Spinal cord (tissue), 10 donors: ENCODE data around the gene SZT2. TPM values are rescaled to one million over a fixed set of nuclear protein-coding genes. Genes with fewer than 3 reads are reported as not detected.
"Not testable (repeated sequence)": the region's sequence is repeated elsewhere in the genome, so short reads cannot be mapped to it uniquely, and the experiment has no call there.

ENCODE experiments used
- DNase-seq, 6 donors: peaks; one replicate each; pipeline versions ENCODE4 v3.0.0 to v3.0.0-alpha.2; 2013 to 2015; ENCODE audit warnings: low spot score in 6 of 6, low read depth in 4 of 6
- H3K27ac ChIP-seq: one replicate; pipeline ENCODE4 v1.5.1; 2013; ENCODE audit warnings: low read depth, low read length, control low read depth
- H3K27me3 ChIP-seq: one replicate; pipeline ENCODE4 v1.6.1; 2013; ENCODE audit warnings: low read length; ENCODE audit not compliant: control insufficient read depth, insufficient read depth
- H3K36me3 ChIP-seq: one replicate; pipeline ENCODE4 v1.6.1; 2013; ENCODE audit warnings: low read length; ENCODE audit not compliant: control insufficient read depth, insufficient read depth
- H3K4me1 ChIP-seq: one replicate; pipeline ENCODE4 v1.6.1; 2013; ENCODE audit warnings: low read length; ENCODE audit not compliant: control insufficient read depth, insufficient read depth
- H3K4me3 ChIP-seq: one replicate; pipeline ENCODE4 v1.5.1; 2013; ENCODE audit warnings: low read depth, low read length, control low read depth
- H3K9me3 ChIP-seq: one replicate; pipeline ENCODE4 v1.6.1; 2013; ENCODE audit warnings: low read length; ENCODE audit not compliant: control insufficient read depth, insufficient read depth
- WGBS: methylation state at CpG from one replicate; pipeline ENCODE4 v1.1.5; 2013; ENCODE audit warnings: missing lambda C conversion rate; ENCODE audit not compliant: insufficient coverage; 5-methylcytosine and 5-hydroxymethylcytosine counted together
- polyA plus RNA-seq, 2 donors: library from polyadenylated mRNA; unstranded; fragments of 120-200 nt; gene quantifications; one replicate each; pipeline ENCODE4 v1.2.1, GENCODE V29; 2013; ENCODE audit not compliant: insufficient read length in 2 of 2
- total RNA-seq, 2 donors: library from RNA; depleted of rRNA in 1 of 2; stranded (reverse); fragments of 120-200 nt in 1 of 2; fragments of >200 nt in 1 of 2; gene quantifications; one replicate each; pipeline versions ENCODE4 v1.2.3 to v1.2.4, GENCODE V29; 2013 to 2014
- donor health status: healthy.

The SZT2 gene
- total and polyA plus RNA-seq, 4 donors: 23.1 to 37.8 (median 27.7) TPM

DNA sequence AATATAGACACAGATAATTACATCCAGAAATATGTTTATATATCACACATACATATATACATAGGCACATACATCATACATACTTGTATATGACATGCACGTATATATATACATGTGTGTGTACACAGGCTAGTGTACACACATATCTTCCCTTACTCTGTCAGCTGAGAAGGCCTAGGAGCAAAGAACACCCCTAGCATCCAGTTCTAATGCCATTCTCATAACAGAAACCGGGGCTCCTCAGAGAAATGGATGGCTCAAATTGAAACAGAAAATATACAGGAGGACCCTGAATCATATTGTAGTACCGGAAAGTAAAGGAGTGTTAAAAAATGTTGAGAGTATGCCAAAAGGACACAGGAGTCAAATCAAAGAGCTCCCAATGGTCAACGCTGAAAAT is 83.8 kb downstream of the SZT2 start:
- H3K27me3 ChIP-seq: no peaks in the 10 kb centered on the region
- H3K27ac ChIP-seq: no peak overlapping the region
- no peaks in the 10 kb centered on the region for H3K9me3 ChIP-seq
- WGBS: no CpG with 5 or more reads among the region's 4 CpGs
- H3K4me3 ChIP-seq: no peak overlapping the region
- no peaks in the 10 kb centered on the region for H3K4me1 ChIP-seq
- no peak for DNase-seq
- no peaks in the 10 kb centered on the region for H3K36me3 ChIP-seq

DNA sequence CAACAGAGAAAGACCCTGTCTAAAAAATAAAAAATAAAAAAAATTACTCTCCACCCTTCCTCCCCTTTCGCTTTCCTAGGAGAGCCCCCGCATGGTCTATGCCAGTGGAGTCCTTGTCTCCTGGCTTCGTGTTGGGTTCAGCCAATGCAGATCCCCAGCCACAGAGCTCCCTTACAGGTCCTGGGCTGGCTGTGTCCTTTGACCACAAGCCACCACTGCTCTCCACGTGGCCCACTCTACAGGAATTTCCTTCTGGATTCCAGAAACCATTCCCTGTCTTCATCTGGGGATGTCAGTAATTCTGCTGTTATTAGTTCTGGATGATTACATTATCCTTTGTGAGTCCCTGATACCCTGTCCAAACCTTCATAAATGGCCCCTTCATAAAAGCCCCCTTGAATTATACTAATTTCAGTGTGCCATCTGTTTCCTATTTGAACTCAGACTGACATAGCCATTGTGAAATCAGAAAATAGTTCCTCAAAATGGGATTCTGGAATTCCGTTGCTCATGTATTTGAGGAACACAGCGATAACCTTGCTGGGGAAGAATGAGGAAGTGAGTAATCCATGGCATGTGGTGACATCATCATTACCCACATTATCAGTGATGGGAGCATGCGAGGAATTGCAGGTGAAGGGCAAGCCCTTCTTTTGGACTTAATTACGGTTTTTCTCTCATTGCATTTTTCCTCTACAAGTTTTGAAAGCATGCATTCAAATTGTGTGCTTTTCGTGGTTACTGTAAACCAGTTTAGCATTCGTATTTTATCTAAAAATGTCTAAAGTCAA is 86.1 kb downstream of the SZT2 start:
- not testable (repeated sequence) for H3K27ac ChIP-seq, H3K27me3 ChIP-seq, H3K36me3 ChIP-seq, H3K9me3 ChIP-seq, H3K4me1 ChIP-seq, H3K4me3 ChIP-seq, DNase-seq
- WGBS: 81% methylated on average over 4 of the region's 10 CpGs

DNA sequence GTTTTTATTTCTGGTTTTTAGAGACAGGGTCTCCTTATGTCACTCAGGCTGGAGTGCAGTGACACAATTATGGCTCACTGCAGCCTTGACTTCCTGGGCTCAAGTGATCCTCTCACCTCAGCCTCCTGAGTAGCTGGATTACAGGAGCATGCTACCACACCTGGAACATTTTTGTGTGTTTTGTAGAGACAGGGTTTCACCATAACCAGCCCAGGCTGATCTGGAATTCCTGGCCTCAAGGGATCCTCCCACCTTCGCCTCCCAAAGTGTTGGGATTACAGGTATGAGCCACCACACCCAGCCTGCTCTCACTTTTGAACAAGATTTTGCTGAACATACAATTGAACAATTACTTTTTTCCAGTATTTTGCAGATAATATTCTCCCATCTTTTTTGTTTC is 88.0 kb downstream of the SZT2 start:
- H3K36me3 ChIP-seq: no peaks in the 10 kb centered on the region
- H3K4me1 ChIP-seq: no peaks in the 10 kb centered on the region
- H3K4me3 ChIP-seq: no peak overlapping the region
- H3K27ac ChIP-seq: no peak overlapping the region
- DNase-seq: no peak
- no peaks in the 10 kb centered on the region for H3K27me3 ChIP-seq
- WGBS: 100% methylated on average over 1 of the region's 1 CpG
- no peaks in the 10 kb centered on the region for H3K9me3 ChIP-seq

DNA sequence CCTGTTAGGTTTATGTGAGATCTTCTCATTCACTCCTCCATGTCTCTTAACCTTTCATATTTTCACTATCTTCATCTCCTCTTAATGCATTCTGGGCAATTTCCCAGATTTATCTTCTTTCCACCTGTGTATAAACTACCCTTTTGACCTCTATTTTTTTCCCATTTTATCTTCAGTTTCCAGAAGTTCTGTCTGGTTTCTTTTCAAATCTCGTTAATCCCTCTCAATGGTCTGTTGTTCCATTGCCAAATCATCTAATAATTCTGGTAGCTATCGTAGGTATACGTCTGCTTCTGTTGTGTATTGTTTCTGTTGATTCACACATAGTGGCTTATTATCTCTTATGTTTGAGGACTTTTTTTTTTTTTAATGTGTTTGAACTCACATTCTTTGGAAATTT is 89.7 kb downstream of the SZT2 start:
- Histone ChIP-seq H3K27ac (no peak overlapping the region), H3K4me3 (no peak overlapping the region), H3K9me3 (no peaks in the 10 kb centered on the region), H3K27me3 (no peaks in the 10 kb centered on the region), H3K4me1 (no peaks in the 10 kb centered on the region), H3K36me3 (no peaks in the 10 kb centered on the region)
- no CpG with 5 or more reads among the region's 3 CpGs for WGBS
- no peak for DNase-seq

DNA sequence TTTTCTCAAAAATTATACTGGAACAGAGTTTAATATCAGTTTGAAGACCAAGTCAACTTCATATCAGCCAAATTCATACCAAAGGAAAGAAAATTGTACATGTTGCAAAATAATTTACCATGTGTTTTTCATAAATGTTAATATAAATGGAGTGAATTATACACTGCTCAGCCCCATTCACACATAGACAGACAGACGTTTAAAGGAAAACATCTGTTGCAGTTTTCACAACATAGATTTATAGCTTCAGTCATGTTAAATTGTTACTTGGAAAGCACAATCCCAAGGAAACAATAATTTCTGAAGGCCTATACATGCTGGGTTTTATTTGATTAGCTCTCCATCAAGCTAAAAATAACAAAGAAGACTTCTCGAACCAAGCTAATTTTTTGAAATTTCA is 91.8 kb downstream of the SZT2 start:
- Histone ChIP-seq H3K4me1 (no peaks in the 10 kb centered on the region), H3K36me3 (no peaks in the 10 kb centered on the region), H3K4me3 (no peak overlapping the region), H3K27me3 (no peaks in the 10 kb centered on the region), H3K27ac (no peak overlapping the region), H3K9me3 (no peaks in the 10 kb centered on the region)
- WGBS: no CpG with 5 or more reads among the region's 2 CpGs
- DNase-seq: no peak

DNA sequence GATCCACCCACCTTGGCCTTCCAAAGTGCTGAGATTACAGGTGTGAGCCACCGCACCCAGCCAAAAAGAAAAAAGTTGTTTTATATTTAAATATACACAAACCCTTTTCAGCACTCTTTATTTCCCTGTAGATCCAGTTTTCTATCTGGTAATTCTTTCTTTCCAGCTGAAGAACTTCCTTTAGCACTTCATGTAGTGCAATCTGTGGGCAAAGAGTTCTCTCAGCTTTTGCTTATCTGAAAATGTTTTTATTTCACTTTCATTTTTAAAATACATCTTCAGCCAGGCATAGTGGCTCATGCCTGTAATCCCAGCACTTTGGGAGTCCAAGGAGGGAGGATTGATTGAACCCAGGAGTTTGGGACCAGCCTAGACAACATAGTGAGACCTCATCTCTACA is 92.5 kb downstream of the SZT2 start:
- Histone ChIP-seq H3K36me3 (no peaks in the 10 kb centered on the region), H3K4me3 (no peak overlapping the region), H3K27me3 (no peaks in the 10 kb centered on the region), H3K4me1 (no peaks in the 10 kb centered on the region), H3K27ac (no peak overlapping the region), H3K9me3 (no peaks in the 10 kb centered on the region)
- no peak for DNase-seq
- WGBS: no CpG with 5 or more reads among the region's 1 CpG

DNA sequence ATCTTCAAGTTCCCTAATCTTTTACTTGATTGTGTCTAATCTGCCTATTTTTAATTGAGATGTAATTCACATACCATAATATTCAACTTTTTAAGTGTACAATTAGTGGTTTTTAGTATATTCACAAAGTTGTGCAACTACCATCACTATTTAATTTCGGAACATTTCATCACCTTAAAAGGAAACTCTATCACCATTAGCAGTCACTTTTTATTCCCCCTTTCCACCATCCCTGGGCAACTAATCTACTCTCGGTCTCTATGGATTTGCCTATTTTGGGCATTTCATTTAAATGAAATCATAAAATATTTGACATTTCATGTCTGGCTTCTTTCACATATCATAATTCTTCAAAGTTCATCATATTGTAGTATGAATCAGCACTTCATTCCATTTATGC is 94.7 kb downstream of the SZT2 start:
- no peaks in the 10 kb centered on the region for H3K9me3 ChIP-seq
- WGBS: no CpG with 5 or more reads among the region's 2 CpGs
- no peak overlapping the region for H3K4me3 ChIP-seq
- no peaks in the 10 kb centered on the region for H3K36me3 ChIP-seq
- no peak overlapping the region for H3K27ac ChIP-seq
- no peaks in the 10 kb centered on the region for H3K4me1 ChIP-seq
- DNase-seq: no peak
- no peaks in the 10 kb centered on the region for H3K27me3 ChIP-seq

DNA sequence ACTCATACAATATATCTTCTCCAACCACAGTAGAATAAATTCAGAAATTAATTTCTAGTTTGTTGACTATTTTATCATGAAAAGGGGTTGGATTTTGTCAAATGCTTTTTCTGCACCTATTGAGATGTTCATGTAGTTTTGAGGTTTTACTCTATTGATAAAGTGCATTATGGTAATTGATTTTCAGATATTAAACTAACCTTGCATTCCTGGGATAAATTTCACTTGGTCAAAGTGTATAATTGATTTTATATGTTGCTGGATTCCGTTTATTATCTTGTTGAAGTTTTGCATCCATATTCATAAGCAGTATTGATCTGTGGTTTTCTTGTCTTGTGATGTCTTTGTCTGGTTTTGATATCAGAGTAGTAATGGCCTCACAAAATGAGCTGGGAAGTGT is 98.5 kb downstream of the SZT2 start:
- Histone ChIP-seq H3K4me1 (no peaks in the 10 kb centered on the region), H3K9me3 (peaks cover 2% of the 10 kb centered on the region), H3K36me3 (no peaks in the 10 kb centered on the region), H3K27ac (no peak overlapping the region), H3K27me3 (no peaks in the 10 kb centered on the region), H3K4me3 (no peak overlapping the region)
- no peak for DNase-seq
- WGBS: no CpG with 5 or more reads among the region's 1 CpG

DNA sequence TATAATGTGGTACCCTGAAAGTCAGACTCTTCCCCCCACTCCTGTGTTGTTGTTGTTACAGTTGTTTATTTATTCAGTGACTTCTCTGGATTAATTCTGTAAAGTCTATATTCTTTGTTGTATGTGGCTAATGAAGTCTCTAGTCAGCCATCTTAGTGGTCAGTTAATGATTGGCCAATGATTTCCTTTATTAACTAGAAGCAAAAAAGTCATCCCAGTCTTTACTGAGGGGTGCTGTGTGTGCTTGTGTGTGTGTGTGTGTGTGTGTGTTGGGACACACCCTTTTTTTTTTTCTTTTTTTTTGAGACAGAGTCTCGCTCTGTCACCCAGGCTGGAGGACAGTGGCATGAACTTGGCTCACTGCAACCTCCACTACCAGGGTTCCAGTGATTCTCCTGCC is 101.4 kb downstream of the SZT2 start:
- no peak for DNase-seq
- Histone ChIP-seq H3K27me3 (no peaks in the 10 kb centered on the region), H3K27ac (no peak overlapping the region), H3K9me3 (peaks cover 2% of the 10 kb centered on the region), H3K36me3 (no peaks in the 10 kb centered on the region), H3K4me1 (no peaks in the 10 kb centered on the region), H3K4me3 (no peak overlapping the region)
- WGBS: 86% methylated on average over 1 of the region's 1 CpG

DNA sequence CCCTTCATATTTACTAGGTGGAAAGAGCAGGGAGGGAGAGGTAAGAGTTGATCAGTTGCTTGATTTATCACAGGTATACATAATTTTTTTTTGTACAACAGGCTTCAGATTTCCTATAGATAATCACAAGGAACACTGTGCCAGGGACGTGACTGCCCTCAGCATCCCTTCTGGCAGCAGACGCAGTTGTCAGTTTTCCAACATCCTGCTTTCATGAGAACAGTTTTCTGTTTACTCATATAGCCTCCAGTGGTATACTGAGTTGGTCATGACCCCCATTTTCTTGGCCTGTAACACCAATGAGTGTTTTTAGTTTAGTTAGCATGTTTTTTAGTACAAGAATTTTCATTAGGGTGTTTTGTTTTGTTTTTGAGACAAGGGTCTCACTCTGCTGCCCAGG is 103.1 kb downstream of the SZT2 start:
- no peaks in the 10 kb centered on the region for H3K4me1 ChIP-seq
- no CpG with 5 or more reads among the region's 2 CpGs for WGBS
- H3K36me3 ChIP-seq: no peaks in the 10 kb centered on the region
- H3K4me3 ChIP-seq: no peak overlapping the region
- no peak for DNase-seq
- H3K27me3 ChIP-seq: no peaks in the 10 kb centered on the region
- H3K27ac ChIP-seq: no peak overlapping the region
- peaks cover 2% of the 10 kb centered on the region for H3K9me3 ChIP-seq
